ENCODE measurements around the gene SRRM2. TPM values are rescaled to one million over a fixed set of nuclear protein-coding genes. Genes with fewer than 3 reads are reported as not detected.

The SRRM2 gene
- 82.6 and 88.5 TPM in 2 replicates for total RNA-seq

DNA sequence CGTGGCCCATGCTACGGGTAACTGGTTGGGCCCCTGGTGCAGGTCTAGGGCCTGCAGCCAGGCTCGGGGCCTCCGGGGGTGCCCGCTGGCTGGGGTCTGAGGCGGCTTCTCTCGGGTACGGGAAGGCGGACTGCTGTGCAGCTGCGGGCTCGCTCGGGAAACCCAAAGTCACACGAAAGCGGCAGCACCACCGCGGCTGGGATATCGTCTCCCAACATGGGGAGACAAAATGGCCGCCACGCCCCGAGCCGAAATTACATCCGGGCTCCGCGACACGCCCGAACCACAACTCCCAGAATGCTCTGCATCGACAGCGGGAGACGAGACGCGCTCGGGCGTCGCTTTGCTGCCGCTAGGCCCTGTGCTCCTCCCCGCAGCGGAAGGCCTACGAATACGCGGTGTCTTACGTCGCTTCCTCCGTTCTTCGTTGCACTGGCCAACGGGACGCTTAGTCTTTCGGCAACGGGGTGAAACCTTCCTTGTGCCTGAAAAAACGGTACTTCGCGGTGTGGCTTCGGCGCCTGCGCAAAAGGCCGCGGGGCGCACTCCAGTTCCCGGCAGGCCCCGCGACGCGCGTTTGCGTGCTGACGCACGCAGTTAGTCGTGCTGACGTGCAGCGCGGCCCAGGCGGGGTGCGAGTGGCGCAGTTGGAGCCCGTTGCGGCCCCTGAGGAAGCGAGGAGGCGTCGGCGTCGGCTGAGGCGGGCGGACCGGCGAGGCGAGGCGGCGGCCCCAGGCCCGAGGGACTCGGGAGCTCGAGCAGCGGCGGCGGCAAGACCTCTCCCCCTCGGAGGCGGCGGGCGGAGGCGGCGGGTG is at the start of gene SRRM2:
Gene SRRM2 (plus strand): TSS at position 604 of the 815 bp plus-strand sequence. CDS start 3,727 bp downstream, outside the sequence.

DNA sequence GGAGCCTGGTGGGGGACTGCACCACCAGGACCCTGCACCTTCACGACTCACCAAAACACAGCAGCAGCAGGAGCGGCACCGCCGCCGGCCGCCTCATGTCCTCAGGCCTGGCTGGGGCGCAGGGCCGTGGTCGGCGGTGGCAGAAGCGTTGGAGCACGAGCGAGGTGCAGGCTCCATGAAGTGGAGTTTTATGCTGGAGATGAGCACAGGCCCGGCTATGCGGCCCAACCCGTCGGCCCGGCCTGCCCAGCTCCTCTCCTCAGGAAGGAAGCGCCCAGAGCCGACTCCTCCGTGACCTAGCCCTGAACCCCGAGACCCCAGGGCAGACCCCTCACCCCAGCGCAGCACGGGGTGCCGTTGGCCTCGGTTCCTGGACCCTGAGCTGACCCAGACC is 32.4 kb upstream of the SRRM2 start, which contains the start of gene PRSS27:
Gene PRSS27 (minus strand): TSS at position 161 of the 394 bp plus-strand sequence. CDS start 64 bp downstream, at position 97.

DNA sequence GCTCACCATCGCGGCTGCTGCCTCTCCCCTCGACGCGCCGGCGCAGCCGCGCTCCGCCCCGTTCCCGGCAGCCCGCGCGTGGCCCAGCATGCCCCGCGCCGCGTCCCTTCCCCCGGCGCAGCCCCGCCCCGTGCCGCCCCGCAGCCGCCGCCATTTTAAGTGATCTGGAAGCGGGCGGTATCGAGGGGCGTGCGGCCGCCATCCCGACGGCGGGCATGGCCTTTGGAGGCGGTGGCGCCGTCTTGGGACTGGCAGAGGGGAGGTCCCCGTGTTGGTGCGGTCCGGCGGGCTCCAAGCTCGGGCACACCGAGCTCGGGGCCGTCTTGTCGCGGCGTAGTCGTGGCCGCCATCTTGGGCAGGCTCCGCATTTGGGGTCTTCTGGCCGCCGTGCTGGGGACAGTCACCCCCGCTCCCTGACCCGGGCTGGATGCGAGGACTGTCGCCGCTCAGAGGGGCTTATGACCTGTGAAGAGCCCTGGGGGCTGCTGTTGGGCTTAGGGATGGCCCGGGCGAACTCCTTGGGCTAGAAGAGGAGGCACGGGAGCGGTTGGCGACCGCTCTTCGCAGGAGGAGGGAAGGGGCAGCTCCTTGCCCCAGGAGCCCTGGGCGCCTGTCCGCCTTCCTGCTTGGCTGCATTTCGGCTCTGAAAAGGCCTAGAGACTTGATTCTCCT is 24.9 kb downstream of the SRRM2 start, which contains the start of gene ELOB:
Gene ELOB (minus strand): TSS at position 50 of the 672 bp plus-strand sequence. CDS start 41 bp downstream, at position 9.

DNA sequence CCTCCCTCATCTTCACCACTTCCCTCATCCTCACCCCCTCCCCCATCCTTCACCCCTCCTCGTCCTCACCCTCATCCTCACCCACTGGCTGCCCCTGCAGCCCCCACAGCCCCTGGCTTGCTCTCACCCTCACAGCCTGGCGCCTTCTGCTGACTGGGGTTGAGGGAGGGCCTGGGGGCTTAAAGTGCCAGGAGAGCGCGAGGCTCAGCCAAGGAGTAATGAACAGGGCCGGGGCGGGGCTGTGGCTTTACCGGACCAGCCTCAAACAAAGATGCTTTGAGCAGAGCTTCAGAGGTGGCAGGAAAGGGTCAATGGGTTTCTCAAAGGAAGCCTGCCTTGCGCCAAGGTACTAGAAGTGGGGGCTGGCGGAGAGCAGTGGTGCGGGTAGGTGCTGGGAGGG is 35.0 kb downstream of the SRRM2 start, which contains the start of gene PRSS33:
Gene PRSS33 (minus strand): TSS at position 155 of the 400 bp plus-strand sequence. CDS start 1,013 bp downstream, outside the sequence.

DNA sequence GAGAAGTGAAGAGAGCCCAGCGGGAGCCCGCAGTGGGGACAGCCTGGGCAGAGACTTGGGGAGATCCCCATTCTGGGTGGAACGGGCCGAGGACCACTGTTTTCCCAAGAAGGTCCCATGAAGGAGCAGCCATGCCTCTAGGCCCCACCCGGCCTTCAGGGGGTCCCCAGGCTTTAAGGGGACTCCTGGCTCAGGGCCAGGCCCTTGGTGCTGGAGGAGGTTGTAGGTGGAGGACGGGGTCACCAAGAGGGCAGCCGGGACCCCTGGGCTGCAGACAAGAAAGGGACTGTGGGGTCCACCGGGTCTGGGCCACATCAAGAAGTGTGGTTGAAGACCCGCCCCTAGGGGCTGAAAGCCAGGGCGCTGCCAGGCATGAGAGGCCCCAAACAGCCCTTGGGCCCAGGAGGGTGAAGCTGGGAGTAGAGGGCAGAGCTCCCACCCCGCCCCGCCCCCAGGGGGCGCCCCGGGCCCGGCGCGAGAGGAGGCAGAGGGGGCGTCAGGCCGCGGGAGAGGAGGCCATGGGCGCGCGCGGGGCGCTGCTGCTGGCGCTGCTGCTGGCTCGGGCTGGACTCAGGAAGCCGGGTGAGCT is 64.4 kb downstream of the SRRM2 start, which contains the start of gene PRSS21:
Gene PRSS21 (plus strand): TSS at position 487 of the 589 bp plus-strand sequence. CDS start 32 bp downstream, at position 519.

Small RNAs within 50 kb of the gene (small RNA-seq; reads per million reads assigned to genes)
- gene SNORA3C, result 0.88 reads per million, percentile 36 among the genes with 10 or more reads in this experiment

Other genes starting within 250 kb of the SRRM2 start
- gene ATP6V0C, start 238.7 kb upstream of the SRRM2 start, total RNA-seq, result 31.6 and 35.9 TPM in 2 replicates
- gene AMDHD2, start 232.3 kb upstream of the SRRM2 start, total RNA-seq, result 28.1 and 36.8 TPM in 2 replicates
- gene CEMP1, start 221.2 kb upstream of the SRRM2 start, total RNA-seq, result not detected in 2 replicates
- 17.2 and 20.6 TPM in 2 replicates for gene PDPK1, start 214.6 kb upstream of the SRRM2 start, total RNA-seq
- gene KCTD5, start 70.1 kb upstream of the SRRM2 start, total RNA-seq, result 17.5 and 22.3 TPM in 2 replicates
- gene PRSS27, start 32.4 kb upstream of the SRRM2 start, total RNA-seq, result 1.1 and 1.3 TPM in 2 replicates
- 163 and 314 TPM in 2 replicates for gene ELOB, start 24.6 kb downstream of the SRRM2 start, total RNA-seq
- gene PRSS33, start 34.9 kb downstream of the SRRM2 start, total RNA-seq, result not detected in 2 replicates
- gene PRSS41, start 45.8 kb downstream of the SRRM2 start, total RNA-seq, result not detected in 2 replicates
- gene PRSS21, start 64.6 kb downstream of the SRRM2 start, total RNA-seq, result 0.22 TPM in 1 of 2 replicates, not detected in the other
- gene ZG16B, start 77.7 kb downstream of the SRRM2 start, total RNA-seq, result 3.7 and 6.7 TPM in 2 replicates
- not detected in 2 replicates for gene PRSS22, start 105.5 kb downstream of the SRRM2 start, total RNA-seq
- gene FLYWCH2, start 130.6 kb downstream of the SRRM2 start, total RNA-seq, result 37.6 and 46.6 TPM in 2 replicates
- gene FLYWCH1, start 159.3 kb downstream of the SRRM2 start, total RNA-seq, result 43.4 and 51.8 TPM in 2 replicates
- not detected in 2 replicates for gene KREMEN2, start 211.6 kb downstream of the SRRM2 start, total RNA-seq
- gene PAQR4, start 216.7 kb downstream of the SRRM2 start, total RNA-seq, result 3.5 and 4.8 TPM in 2 replicates
- gene PKMYT1, start 227.8 kb downstream of the SRRM2 start, total RNA-seq, result 4.8 and 6.4 TPM in 2 replicates